Upper lobe of left lung (tissue), 6 donors: Measurements from ENCODE around the gene WDSUB1. TPM values are rescaled to one million over a fixed set of nuclear protein-coding genes. Genes with fewer than 3 reads are reported as not detected.

ENCODE experiments used
- ATAC-seq, 2 donors: fragments of 200-7000 bp; cut with Tn5 transposase; one replicate each; pipeline ENCODE4 v1.9.1; 2022; ENCODE audit warnings: mild to moderate bottlenecking in 2 of 2, moderate library complexity in 2 of 2; ENCODE audit not compliant: low FRiP score in 2 of 2
- DNase-seq, 2 donors: peaks; one replicate each; pipeline ENCODE4 v3.0.0-alpha.2; 2019 to 2020
- H3K27ac ChIP-seq, 4 donors: fragments of 200-600 bp; sonication (generic); one replicate each; pipeline ENCODE4 v1.5.1; 2016 to 2019
- H3K27me3 ChIP-seq, 4 donors: fragments of 200-600 bp; sonication (generic); one replicate each; pipeline ENCODE4 v1.5.1; 2017 to 2019
- H3K36me3 ChIP-seq, 4 donors: fragments of 200-600 bp; sonication (generic); one replicate each; pipeline ENCODE4 v1.5.1; 2016 to 2019
- H3K4me1 ChIP-seq, 4 donors: fragments of 200-600 bp; sonication (generic); one replicate each; pipeline ENCODE4 v1.5.1; 2018 to 2019
- H3K4me3 ChIP-seq, 4 donors: fragments of 200-600 bp; sonication (generic); one replicate each; pipeline ENCODE4 v1.5.1; 2017 to 2019; ENCODE audit warnings: mild to moderate bottlenecking in 2 of 4, moderate library complexity in 1 of 4
- H3K9me3 ChIP-seq, 4 donors: fragments of 200-600 bp; sonication (generic); one replicate each; pipeline ENCODE4 v1.5.1; 2018 to 2019
- EP300 ChIP-seq, 4 donors: sonication (generic); formaldehyde crosslinking; IDR thresholded peaks; one replicate each; pipeline ENCODE4 v1.5.1; 2017; ENCODE audit warnings: antibody characterized with exemption in 4 of 4, control low read depth in 2 of 4
- POLR2A ChIP-seq, 4 donors: fragments of 450-650 bp; IDR thresholded peaks; one replicate each; pipeline ENCODE4 v1.5.1; 2016 to 2017; ENCODE audit warnings: antibody characterized with exemption in 4 of 4, mild to moderate bottlenecking in 2 of 4
- POLR2AphosphoS5 ChIP-seq, 2 donors: sonication (generic); formaldehyde crosslinking; IDR thresholded peaks; one replicate each; pipeline ENCODE4 v1.5.1; 2017; ENCODE audit warnings: antibody characterized with exemption in 2 of 2
- WGBS, 2 donors: methylation state at CpG; one replicate each; pipeline ENCODE4 v1.1.5; 2017 to 2018; 5-methylcytosine and 5-hydroxymethylcytosine counted together
- total RNA-seq, 6 donors: library from RNA; depleted of rRNA in 4 of 6; stranded (reverse); fragments of >200 nt in 4 of 6; gene quantifications; one replicate each; pipeline versions ENCODE4 v1.1.0 to v1.2.1, GENCODE V29; 2016 to 2021
- TF ChIP-seq, protein P1 (sequence below), 6 experiments: fragments of 450-650 bp in 4 of 6; fragments of 200-600 bp in 2 of 6; sonication (generic) in 2 of 6; IDR thresholded peaks; one replicate each; pipeline ENCODE4 v1.5.1; 2016 to 2019; ENCODE audit warnings: antibody characterized with exemption in 6 of 6
- donor health status: DM: no; HTN: no; CAD: no; lungs with moderate emphysema.
- donor health status: DM: no; HTN: yes; CAD: no; lungs with severe emphysema.

WDSUB1 gene
- total RNA-seq, 6 donors from 2014 or later = 6.8 to 22.0 (median 13.9) TPM

DNA sequence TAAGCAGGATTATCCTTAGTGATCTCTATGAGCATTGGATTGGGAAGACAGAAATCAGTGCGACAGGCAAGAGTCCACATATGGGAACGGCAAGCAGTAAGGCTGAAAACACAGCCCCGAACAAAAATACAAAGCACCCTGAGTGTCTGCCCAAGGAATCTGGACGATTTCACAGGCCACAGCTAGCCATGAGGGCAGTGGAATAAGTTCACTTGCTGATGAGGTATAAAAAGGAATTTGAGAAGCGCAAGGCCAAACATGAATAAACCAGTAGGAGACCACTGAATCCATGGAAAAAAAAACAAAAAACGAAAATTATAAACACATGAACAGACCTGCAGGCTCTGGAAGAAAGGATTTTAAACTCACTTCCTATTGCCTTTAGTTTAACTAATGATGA is 24.3 kb downstream of the WDSUB1 start:
- 83 to 85% methylated on average over 6 of the region's 6 CpGs for WGBS, 2 donors
- ATAC-seq = no peak
- Histone ChIP-seq H3K27ac (no peak overlapping the region), H3K4me3 (no peak overlapping the region), H3K4me1 (no peaks in the 10 kb centered on the region), H3K9me3 (no peaks in the 10 kb centered on the region), H3K27me3 (no peaks in the 10 kb centered on the region), H3K36me3 (peaks cover 0 to 7% (median 2%) of the 10 kb centered on the region in 4 donors)
- no peak for DNase-seq
- TF ChIP-seq EP300 (IDR thresholded peaks at IDR 0.05) = no peak
- TF ChIP-seq, protein P1, sequence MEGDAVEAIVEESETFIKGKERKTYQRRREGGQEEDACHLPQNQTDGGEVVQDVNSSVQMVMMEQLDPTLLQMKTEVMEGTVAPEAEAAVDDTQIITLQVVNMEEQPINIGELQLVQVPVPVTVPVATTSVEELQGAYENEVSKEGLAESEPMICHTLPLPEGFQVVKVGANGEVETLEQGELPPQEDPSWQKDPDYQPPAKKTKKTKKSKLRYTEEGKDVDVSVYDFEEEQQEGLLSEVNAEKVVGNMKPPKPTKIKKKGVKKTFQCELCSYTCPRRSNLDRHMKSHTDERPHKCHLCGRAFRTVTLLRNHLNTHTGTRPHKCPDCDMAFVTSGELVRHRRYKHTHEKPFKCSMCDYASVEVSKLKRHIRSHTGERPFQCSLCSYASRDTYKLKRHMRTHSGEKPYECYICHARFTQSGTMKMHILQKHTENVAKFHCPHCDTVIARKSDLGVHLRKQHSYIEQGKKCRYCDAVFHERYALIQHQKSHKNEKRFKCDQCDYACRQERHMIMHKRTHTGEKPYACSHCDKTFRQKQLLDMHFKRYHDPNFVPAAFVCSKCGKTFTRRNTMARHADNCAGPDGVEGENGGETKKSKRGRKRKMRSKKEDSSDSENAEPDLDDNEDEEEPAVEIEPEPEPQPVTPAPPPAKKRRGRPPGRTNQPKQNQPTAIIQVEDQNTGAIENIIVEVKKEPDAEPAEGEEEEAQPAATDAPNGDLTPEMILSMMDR (IDR thresholded peaks at IDR 0.05) = no peak
- no peak for TF ChIP-seq POLR2AphosphoS5 (IDR thresholded peaks at IDR 0.05)
- no peak for TF ChIP-seq POLR2A (IDR thresholded peaks at IDR 0.05)

DNA sequence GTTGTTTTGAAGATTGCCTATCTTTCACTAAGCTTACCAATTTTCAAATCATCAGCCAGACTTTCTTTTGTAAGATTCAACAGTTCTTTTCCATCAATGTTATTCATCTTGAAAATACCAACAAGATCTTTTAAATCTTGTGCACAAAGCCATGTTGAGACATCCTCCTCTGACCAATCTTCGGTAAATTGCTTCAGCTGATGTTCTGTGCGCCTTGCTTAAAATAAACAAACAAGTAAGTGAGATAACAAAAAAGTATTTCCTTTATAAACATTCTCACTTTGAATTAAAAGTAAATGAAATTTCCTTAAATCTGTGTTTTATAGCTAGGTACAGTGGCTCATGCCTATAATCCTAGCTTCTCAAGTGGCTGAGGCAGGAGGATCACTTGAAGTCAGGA is 30.3 kb downstream of the WDSUB1 start:
- 38 to 67% methylated on average over 2 of the region's 2 CpGs for WGBS, 2 donors
- H3K27ac ChIP-seq = no peak overlapping the region
- TF ChIP-seq EP300 (IDR thresholded peaks at IDR 0.05) (peak in 1 of 4 donors; percentile 11), POLR2A (IDR thresholded peaks at IDR 0.05) (no peak)

DNA sequence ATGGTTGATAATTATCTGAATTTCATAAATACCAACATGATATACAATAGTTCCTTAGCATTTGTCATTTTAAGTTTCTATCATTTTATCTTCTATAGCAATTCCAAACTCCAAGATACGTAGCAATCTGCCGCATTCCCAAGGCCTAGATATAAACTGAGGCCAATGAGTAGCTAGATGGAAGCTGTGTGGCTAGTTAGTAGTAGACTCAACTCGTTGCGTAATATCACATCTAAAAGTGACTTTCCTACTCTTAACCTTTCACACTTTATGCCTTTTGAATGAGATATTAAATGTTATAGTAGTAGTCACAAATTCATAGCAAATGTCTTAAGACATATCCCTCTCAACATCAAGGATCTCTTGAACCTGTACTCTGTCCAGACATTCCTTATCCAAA is 33.6 kb downstream of the WDSUB1 start:
- H3K27me3 ChIP-seq = no peaks in the 10 kb centered on the region
- no peak for ATAC-seq
- 86 to 91% methylated on average over 4 of the region's 4 CpGs for WGBS, 2 donors
- TF ChIP-seq POLR2A (IDR thresholded peaks at IDR 0.05) (no peak), EP300 (IDR thresholded peaks at IDR 0.05) (no peak), POLR2AphosphoS5 (IDR thresholded peaks at IDR 0.05) (no peak)
- TF ChIP-seq, protein P1 (IDR thresholded peaks at IDR 0.05) = no peak
- peaks cover 7 to 21% (median 19%) of the 10 kb centered on the region in 4 donors for H3K4me1 ChIP-seq
- H3K27ac ChIP-seq = no peak overlapping the region
- no peak overlapping the region for H3K4me3 ChIP-seq
- peaks cover 0 to 10% (median 0%) of the 10 kb centered on the region in 4 donors for H3K36me3 ChIP-seq
- H3K9me3 ChIP-seq = no peaks in the 10 kb centered on the region
- DNase-seq = no peak

More for the DNA sequence above, 30.3 kb downstream of the WDSUB1 start:
- Histone ChIP-seq H3K4me1 (peaks cover 0 to 2% (median under 1%) of the 10 kb centered on the region in 4 donors), H3K27me3 (no peaks in the 10 kb centered on the region), H3K9me3 (no peaks in the 10 kb centered on the region), H3K4me3 (no peak overlapping the region), H3K36me3 (peaks cover 0 to 10% (median 0%) of the 10 kb centered on the region in 4 donors)
- DNase-seq = no peak
- no peak for ATAC-seq

DNA sequence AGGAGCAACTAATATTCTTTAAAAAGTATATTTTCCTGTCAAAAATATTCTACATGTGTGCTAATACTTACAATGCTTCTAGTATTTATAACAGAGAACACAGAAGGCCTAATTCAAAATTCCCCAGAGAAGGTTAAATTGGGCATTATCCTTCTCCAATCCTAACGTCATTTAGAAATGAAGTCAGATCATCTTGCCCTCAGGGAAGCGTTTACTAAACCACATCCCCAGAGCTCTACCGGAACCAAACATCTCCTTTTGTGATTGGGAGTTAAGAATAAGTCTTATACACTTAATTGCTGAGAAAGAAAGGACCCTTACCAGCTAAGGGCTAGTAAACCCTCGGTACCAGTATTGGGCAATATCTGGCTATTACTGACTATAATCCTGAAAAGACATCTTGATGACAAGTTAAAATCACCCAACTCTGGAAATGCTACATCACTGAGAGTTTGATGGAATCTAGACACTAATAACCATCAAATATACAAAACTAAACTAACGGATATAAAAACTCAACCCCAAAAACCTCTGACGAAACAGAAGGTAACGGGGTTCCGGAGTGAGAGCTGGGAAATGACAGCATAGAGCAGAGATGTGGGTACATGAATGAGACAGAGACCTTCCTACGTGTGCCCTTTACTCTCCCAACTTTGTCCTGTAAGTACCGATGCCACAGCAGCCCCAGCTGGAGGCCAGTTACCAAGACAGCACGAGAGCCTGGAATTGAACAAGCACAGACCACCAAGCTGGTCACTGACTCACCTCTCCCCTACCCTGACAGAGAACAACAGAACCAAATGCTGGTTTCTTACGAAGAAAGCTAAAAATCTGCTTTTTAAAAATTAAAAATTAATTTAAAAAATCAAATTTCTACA is 35.0 kb downstream of the WDSUB1 start:
- DNase-seq = no peak
- peaks cover 0 to 4% (median 0%) of the 10 kb centered on the region in 4 donors for H3K9me3 ChIP-seq
- peak overlapping the region in 2 of 4 donors; percentile 81 to 85 for H3K27ac ChIP-seq
- H3K4me3 ChIP-seq = no peak overlapping the region
- H3K36me3 ChIP-seq = peaks cover 0 to 9% (median 0%) of the 10 kb centered on the region in 4 donors
- WGBS, 2 donors = 81 to 85% methylated on average over 12 of the region's 12 CpGs
- no peak for ATAC-seq
- TF ChIP-seq EP300 (IDR thresholded peaks at IDR 0.05) = no peak
- TF ChIP-seq, protein P1 (IDR thresholded peaks at IDR 0.05) = no peak
- TF ChIP-seq POLR2AphosphoS5 (IDR thresholded peaks at IDR 0.05) = no peak
- no peak for TF ChIP-seq POLR2A (IDR thresholded peaks at IDR 0.05)
- no peaks in the 10 kb centered on the region for H3K27me3 ChIP-seq
- H3K4me1 ChIP-seq = peaks cover 7 to 21% (median 19%) of the 10 kb centered on the region in 4 donors

DNA sequence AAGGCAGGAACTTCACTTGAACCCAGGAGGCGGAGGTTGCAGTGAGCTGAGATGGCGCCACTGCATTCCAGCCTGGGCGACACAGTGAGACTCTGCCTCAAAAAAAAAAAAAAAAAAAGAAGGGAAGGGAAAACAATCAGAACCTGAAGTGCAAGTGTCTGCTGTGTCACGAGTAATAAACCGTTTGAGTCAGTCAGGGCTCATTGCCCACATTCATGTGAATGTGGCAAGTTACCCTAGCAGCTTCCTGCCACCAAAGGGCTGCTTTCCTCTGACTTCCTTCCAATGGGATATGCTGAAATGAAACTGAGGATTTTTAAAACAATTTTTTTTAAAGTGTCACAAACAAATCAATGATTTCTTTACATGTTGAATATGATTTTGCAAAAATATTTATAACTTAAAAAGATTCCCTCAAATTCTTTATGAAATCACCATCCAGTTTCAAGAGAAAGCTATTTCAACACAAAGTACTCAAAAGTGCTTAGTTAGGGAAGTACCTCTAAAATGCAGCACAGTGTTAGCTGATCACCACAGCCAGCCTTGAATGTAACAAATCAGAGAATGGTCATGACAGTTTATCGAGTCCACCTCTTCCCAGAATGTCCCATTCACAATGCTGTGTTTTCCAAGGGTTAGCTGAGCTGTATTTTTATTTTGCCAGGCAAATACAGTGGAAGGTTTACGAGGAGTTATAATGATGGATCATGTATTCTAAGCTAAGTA is 36.4 kb downstream of the WDSUB1 start:
- Histone ChIP-seq H3K27ac (peak overlapping the region; percentile 64 to 85 (median 78)), H3K4me3 (no peak overlapping the region), H3K27me3 (no peaks in the 10 kb centered on the region), H3K36me3 (peaks cover 0 to 17% (median 3%) of the 10 kb centered on the region in 4 donors), H3K4me1 (peaks cover 7 to 21% (median 19%) of the 10 kb centered on the region in 4 donors), H3K9me3 (peaks cover 0 to 8% (median 0%) of the 10 kb centered on the region in 4 donors)
- peak; percentile 87 to 90 for ATAC-seq
- peak in 1 of 4 donors; percentile 24 for TF ChIP-seq POLR2A (IDR thresholded peaks at IDR 0.05)
- peak in 1 of 4 donors; percentile 74 for TF ChIP-seq EP300 (IDR thresholded peaks at IDR 0.05)
- peak; percentile 35 to 65 for TF ChIP-seq POLR2AphosphoS5 (IDR thresholded peaks at IDR 0.05)
- TF ChIP-seq, protein P1 (IDR thresholded peaks at IDR 0.05) = no peak
- peak in 1 of 2 donors; percentile 86 for DNase-seq
- 27 to 32% methylated on average over 7 of the region's 7 CpGs for WGBS, 2 donors
